Bronchial epithelial cell (primary cell): ENCODE measurements around the gene NFIA. TPM values are rescaled to one million over a fixed set of nuclear protein-coding genes. Genes with fewer than 3 reads are reported as not detected.

Source experiments
- DNase-seq: peaks from one replicate; pipeline ENCODE4 v3.0.0-alpha.2; 2010; ENCODE audit warnings: low read depth
- FAIRE-seq: peaks from 2 replicates; lab custom pipeline; 2011; peaks lifted over from hg19 to GRCh38; lab: Jason Lieb, UNC
- H3K27me3 ChIP-seq: 2 replicates; pipeline ENCODE4 v1.5.1; 2011; ENCODE audit warnings: low read length; ENCODE audit not compliant: control insufficient read depth, insufficient read depth
- H3K36me3 ChIP-seq: 2 replicates; pipeline ENCODE4 v1.5.1; 2011; ENCODE audit warnings: low read length; ENCODE audit not compliant: control insufficient read depth, insufficient read depth
- H3K4me3 ChIP-seq: 2 replicates; pipeline ENCODE4 v1.5.1; 2011; ENCODE audit warnings: mild to moderate bottlenecking, low read depth, low read length, control low read depth
- total RNA-seq: library from RNA; depleted of rRNA; stranded (reverse); fragments of >200 nt; gene quantifications from 2 replicates; pipeline ENCODE4 v1.2.1, GENCODE V29; 2014
- TF ChIP-seq, protein P1 (sequence below): IDR thresholded peaks from 2 replicates; pipeline ENCODE4 v1.5.1; 2011; ENCODE audit warnings: mild to moderate bottlenecking, moderate library complexity, low read length, control low read depth, inconsistent platforms; ENCODE audit not compliant: insufficient read depth, severe bottlenecking

Gene NFIA
- total RNA-seq, 1 donor from 2014 or later = 7.4 TPM

DNA sequence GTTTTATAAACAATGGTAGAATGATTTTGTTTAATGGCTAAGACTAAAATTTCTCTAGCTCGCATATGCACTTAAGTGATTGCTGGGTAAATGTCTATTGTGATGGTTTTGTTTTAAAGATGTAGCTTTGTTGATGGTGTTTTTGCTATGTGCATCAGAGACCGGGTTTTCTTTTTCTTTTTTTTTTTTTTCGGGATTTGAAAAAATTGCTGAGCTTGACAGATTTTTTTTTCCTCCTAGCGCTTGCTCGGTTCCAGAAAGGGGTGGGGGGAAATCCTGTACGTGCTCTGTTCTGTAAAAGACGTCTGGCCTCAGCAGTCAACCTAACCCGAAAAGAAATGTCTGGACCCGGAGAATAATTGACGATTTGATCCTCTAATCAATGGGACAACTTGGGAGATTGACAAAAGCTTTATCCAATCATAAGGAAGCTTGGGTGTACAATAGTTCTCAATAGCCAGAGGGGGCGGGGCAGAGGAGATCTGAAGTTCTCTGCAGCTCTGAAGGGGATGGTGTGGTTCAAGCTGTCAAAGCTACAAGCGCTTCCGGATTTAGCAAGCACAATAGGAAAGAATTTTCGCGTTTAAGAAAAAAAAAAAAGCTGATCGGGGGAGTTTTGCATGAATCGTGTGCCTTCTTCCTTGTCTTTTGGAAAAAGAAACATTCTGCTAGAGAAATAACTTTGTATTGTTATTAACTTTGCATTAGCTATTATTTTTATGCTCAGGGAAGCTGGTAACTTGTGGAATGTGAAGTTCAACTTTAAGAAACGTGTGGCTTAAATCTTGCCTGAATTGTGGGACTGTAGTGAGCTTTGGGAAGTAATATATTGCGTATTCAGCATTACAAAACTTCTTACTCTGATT, 4.5 kb upstream of the NFIA start:
- no peaks in the 10 kb centered on the region for H3K27me3 ChIP-seq
- FAIRE-seq (no peak), DNase-seq (peak; percentile 99)
- H3K36me3 ChIP-seq = no peaks in the 10 kb centered on the region
- TF ChIP-seq, protein P1, sequence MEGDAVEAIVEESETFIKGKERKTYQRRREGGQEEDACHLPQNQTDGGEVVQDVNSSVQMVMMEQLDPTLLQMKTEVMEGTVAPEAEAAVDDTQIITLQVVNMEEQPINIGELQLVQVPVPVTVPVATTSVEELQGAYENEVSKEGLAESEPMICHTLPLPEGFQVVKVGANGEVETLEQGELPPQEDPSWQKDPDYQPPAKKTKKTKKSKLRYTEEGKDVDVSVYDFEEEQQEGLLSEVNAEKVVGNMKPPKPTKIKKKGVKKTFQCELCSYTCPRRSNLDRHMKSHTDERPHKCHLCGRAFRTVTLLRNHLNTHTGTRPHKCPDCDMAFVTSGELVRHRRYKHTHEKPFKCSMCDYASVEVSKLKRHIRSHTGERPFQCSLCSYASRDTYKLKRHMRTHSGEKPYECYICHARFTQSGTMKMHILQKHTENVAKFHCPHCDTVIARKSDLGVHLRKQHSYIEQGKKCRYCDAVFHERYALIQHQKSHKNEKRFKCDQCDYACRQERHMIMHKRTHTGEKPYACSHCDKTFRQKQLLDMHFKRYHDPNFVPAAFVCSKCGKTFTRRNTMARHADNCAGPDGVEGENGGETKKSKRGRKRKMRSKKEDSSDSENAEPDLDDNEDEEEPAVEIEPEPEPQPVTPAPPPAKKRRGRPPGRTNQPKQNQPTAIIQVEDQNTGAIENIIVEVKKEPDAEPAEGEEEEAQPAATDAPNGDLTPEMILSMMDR = no peak
- H3K4me3 ChIP-seq = peak overlapping the region; percentile 59

DNA sequence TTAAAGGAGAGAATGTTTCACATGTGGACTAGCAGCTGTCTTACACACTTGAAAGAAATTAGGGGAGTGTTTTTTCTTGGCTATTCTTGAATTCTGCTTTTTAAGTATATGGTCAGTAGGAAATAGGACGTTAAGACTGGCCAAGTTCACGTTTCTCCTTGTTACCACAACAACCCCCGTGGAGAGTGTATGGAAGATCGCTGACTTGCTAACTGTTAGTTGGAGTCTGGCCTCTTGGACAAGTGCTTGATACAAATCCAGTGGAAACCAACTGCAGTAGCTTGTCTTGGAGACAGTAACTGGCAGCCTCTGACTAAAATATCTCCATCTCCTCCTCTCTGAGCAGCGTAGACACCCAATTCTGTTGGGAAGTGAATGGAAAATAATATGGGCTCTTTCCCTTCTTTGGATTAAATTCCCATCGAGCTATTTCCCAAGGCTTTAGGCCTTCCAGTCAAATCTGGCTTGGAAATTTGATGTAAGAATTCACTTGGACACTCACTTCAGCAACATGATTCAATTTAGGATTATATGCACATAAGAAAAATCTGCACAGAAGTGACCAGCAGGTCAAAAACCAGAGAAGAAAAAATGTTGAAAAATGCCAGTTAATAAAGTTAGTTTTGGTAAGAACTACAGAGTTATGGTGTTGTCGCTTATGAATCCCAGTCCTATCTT, 3.6 kb upstream of the NFIA start:
- H3K36me3 ChIP-seq = no peaks in the 10 kb centered on the region
- no peak for FAIRE-seq
- no peaks in the 10 kb centered on the region for H3K27me3 ChIP-seq
- no peak for DNase-seq
- no peak overlapping the region for H3K4me3 ChIP-seq
- TF ChIP-seq, protein P1 = no peak

DNA sequence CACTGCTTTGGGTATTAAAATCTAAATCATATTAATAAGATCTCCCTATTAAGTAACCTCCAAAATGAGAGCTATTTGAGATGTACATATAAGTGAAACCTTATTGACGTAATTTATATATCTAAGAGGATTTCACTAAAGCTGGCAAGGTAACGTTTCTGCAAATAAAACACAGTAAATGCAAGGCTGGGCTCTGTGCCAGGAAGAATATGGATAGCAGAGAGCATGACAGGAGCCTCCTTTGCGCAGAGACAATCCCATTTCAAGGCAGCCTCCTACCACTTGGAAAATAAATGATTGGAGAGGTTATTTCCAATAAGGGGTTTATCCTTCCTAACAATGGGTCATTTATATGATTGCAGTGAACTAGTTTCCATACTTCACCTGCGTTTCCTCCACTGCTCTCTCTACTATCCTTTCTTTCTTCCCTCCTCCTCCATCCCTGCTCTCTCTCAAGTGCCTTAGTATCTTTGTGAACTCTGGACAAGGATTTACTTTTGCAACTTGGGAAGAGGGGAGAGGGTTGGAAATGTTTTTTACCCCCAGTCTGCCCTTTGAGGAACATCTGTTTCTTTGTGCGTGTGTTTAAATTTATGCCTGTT, 3.0 kb upstream of the NFIA start:
- no peak overlapping the region for H3K4me3 ChIP-seq
- no peak for FAIRE-seq

DNA sequence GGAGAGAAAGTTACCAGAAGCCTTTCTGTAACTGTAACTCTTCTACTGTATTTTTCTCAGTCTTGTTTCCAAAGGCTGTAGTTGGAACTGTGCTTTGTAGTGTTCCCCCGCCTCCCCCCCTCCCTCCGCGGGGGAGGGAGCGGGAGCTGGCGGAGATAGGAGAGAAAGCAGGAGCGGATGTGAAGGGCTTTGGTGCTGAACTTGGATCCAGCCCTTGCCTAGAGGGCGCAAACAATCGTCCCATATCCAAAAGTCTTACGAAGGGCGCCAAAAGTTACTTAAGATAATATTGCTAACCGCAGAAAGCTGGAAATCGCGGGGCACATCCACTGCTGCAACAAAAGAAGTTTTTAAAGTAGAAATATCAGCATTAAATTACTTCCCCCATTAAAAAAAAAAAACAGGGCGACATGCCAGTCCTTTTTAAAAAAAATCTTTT, 2.4 kb upstream of the NFIA start:
- H3K27me3 ChIP-seq = no peaks in the 10 kb centered on the region
- FAIRE-seq (no peak), DNase-seq (peak; percentile 77)
- H3K36me3 ChIP-seq = no peaks in the 10 kb centered on the region
- TF ChIP-seq, protein P1 = peak; percentile 41
- peak overlapping the region; percentile 7 for H3K4me3 ChIP-seq

More for the DNA sequence above, 3.0 kb upstream of the NFIA start:
- TF ChIP-seq, protein P1 = no peak
- no peak for DNase-seq
- Histone ChIP-seq H3K27me3 (no peaks in the 10 kb centered on the region), H3K36me3 (no peaks in the 10 kb centered on the region)

DNA sequence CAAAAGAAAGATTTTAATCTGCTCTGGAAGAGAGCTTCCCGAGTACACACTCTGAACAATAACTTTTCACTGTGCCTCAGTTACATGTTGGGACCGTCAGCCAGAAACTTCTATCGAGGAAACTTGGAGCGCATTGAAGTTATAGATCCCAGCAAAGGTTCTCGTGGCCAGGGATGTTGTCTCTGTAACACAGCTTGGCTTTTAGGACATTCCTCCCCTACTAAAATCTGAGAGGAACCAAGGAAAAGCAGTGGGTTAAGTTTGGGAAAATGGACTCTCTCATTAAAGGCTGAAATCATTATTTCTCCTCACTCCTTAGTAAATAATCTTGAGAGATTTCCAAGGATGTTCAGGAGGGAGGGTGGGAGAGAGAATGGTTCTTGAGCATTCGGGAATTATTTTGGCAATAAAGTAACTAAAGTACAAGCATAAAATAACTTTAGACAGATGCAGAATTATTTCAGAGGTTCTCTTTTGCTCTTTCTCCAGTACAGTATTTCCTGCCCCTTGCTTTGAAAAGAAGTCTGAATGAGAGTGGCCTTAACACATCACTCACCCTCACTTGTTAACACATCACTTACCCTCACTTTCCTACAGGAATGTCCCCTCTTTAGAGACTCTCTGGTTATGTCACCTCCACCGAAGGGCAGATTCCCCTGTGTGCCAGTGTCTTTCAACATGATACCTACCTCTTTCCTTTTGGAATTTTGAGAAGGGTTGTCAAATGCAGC, 1.8 kb upstream of the NFIA start:
- FAIRE-seq = no peak
- Histone ChIP-seq H3K4me3 (no peak overlapping the region), H3K36me3 (no peaks in the 10 kb centered on the region), H3K27me3 (no peaks in the 10 kb centered on the region)
- DNase-seq = no peak
- TF ChIP-seq, protein P1 = no peak
